ENCODE data around the gene GTF2A1L. TPM values are rescaled to one million over a fixed set of nuclear protein-coding genes. Genes with fewer than 3 reads are reported as not detected.

Gene GTF2A1L
- not detected for total RNA-seq

GRCh38 chr2:48617618-48618017, at the start of gene GTF2A1L:
Gene GTF2A1L (plus strand): TSS chr2:48617856. CDS start chr2:48617875, 19 bp downstream.
- Mint-ChIP-seq H3K27me3 (ENCODE audit: low read depth) (peaks cover 4% of the 10 kb centered on the region), H3K4me1 (ENCODE audit: low read depth) (no peaks in the 10 kb centered on the region), H3K4me3 (no peak within 1 kb of the TSS), H3K36me3 (ENCODE audit: insufficient read depth) (no peaks in the 10 kb centered on the region), H3K9me3 (no peaks in the 10 kb centered on the region)
- DNase-seq: no peak
- no peak for ATAC-seq

DNA sequence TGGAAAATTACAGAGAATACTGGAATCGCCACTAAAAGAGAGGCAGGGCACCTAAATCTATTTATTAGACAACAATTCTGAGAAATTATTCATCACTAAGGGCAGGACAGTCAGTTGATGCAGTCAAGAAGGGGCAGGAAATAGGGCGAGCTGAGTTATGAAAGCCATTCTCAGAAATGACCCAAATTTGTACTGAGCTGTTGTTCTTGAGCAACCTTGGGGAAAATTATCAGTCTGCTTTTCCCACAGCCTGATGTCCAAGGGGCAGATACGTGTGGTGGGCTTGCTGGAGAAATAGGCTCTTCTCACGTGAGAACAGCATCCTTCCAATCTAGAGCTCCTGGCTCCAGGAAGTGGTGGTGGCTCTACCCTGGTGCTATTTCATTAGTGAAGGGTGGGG, 49.1 kb upstream of the GTF2A1L start:
- no peak for DNase-seq
- Mint-ChIP-seq H3K4me1 (ENCODE audit: low read depth) (no peaks in the 10 kb centered on the region), H3K27me3 (ENCODE audit: low read depth) (peaks cover 2% of the 10 kb centered on the region), H3K36me3 (ENCODE audit: insufficient read depth) (no peaks in the 10 kb centered on the region), H3K4me3 (no peak overlapping the region), H3K9me3 (no peaks in the 10 kb centered on the region)
- ATAC-seq: no peak

DNA sequence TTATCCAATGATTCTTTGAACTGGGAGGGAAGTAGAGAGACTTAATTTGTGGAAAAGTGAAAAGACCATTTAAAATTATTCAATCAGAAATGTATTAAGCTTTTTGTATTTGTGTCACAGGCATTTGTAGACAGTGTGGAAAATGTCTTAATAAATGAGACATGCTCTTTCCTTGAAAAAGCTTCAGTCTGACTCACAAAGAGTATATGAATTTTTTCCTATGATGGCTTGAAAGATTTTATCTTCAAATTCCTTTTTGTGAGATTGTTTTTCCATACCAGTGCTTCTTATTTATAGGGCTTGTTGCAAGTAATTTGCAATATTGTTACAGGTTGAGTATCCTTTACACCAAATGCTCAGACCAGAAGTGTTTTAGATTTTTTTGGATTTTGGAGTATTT, 48.2 kb upstream of the GTF2A1L start:
- Mint-ChIP-seq H3K36me3 (ENCODE audit: insufficient read depth) (no peaks in the 10 kb centered on the region), H3K27me3 (ENCODE audit: low read depth) (peaks cover 2% of the 10 kb centered on the region), H3K4me3 (no peak overlapping the region), H3K9me3 (no peaks in the 10 kb centered on the region), H3K4me1 (ENCODE audit: low read depth) (peaks cover under 1% of the 10 kb centered on the region)
- ATAC-seq: no peak
- DNase-seq: no peak

DNA sequence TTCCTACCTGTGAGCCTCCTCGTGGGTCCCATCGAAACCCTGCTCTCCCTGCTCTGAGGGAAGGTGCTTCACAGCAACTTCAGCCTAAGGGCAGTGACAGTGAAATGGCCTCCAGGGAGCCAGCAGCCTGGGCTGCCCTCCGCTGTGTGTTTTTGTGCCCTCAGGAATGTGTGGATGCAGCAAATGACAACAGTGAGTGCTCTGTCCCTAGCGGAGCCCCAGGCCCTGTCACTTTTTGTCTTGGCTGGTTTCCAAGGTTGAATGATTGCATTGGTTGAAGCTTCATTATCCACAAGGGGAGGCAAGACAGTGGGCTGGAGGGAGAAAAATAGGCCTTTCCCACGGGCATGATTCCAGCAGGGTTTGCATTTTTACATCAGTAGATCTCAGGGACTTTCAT, 44.8 kb upstream of the GTF2A1L start:
- ATAC-seq (no peak), DNase-seq (no peak)
- Mint-ChIP-seq H3K36me3 (ENCODE audit: insufficient read depth) (no peaks in the 10 kb centered on the region), H3K4me1 (ENCODE audit: low read depth) (peaks cover 8% of the 10 kb centered on the region), H3K9me3 (no peaks in the 10 kb centered on the region), H3K4me3 (no peak overlapping the region), H3K27me3 (ENCODE audit: low read depth) (peaks cover 2% of the 10 kb centered on the region)

DNA sequence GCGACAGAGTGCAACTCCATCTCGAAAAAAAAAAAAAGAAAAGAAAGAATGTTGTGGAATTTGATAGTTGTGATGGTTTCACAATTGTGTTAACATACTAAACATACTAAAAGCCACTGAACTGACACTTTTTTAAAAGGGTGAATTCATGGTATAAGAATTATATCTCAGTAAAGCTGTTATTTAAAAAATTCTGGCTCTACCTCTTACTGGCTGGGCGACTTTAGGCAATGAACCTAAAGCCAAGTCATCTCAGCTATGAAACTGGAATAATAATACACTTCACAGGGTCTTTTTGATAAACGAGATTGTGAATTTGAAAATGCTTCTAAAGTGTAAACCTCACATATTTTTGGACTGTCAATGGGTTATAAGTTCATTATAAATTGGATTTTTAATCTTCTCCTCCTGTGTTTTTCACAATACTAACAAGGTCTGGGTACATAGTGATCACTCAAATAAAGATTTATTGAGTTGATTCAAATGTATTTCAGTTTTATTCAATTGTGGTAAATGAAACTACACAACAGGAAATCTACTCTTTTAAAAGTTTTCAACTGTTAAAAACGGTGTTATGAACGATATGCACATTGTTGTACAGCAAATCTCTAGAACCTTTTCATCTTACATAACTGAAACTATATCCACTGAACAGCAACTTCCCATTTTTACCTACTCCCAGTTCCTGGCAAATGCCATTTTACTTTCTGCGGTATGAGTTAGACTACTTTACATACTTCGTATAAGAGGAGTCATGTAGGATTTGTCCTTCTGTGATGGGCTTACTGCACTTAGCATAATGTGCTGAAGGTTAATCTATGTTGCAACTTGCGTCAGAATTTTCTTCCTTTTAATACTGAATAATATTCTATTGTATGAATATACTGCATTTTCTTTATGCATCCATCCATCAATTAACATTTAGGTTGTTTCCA, 43.0 kb upstream of the GTF2A1L start:
- Mint-ChIP-seq H3K4me1 (ENCODE audit: low read depth) (peaks cover 8% of the 10 kb centered on the region), H3K27me3 (ENCODE audit: low read depth) (no peaks in the 10 kb centered on the region), H3K36me3 (ENCODE audit: insufficient read depth) (no peaks in the 10 kb centered on the region), H3K9me3 (no peaks in the 10 kb centered on the region), H3K4me3 (no peak overlapping the region)
- DNase-seq (no peak), ATAC-seq (no peak)

GRCh38 chr2:48578313-48578712, 39.3 kb upstream of the GTF2A1L start:
- H3K4me1 Mint-ChIP-seq (ENCODE audit: low read depth): peaks cover 8% of the 10 kb centered on the region
- no peak for ATAC-seq
- no peak overlapping the region for H3K4me3 Mint-ChIP-seq
- H3K9me3 Mint-ChIP-seq: no peaks in the 10 kb centered on the region
- DNase-seq: no peak
- H3K27me3 Mint-ChIP-seq (ENCODE audit: low read depth): peaks cover 2% of the 10 kb centered on the region
- no peaks in the 10 kb centered on the region for H3K36me3 Mint-ChIP-seq (ENCODE audit: insufficient read depth)

DNA sequence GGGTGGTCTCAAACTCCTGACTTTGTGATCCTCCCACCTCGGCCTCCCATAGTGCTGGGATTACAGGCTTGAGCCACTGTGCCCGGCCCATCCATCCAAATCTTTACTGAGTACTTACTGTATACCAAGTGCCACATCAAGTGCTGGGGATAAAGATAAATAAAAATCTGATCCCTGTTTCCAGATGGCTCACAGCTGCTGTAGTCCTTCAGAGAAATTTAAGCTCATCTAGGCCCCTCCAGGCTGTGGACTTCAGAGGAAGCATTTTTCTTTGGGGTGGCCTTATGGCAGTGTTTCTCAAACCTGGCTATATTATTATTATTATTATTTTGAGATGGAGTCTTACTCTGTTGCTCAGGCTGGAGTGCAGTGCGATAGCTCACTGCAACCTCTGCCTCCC, 33.7 kb upstream of the GTF2A1L start:
- peaks cover 2% of the 10 kb centered on the region for H3K27me3 Mint-ChIP-seq (ENCODE audit: low read depth)

DNA sequence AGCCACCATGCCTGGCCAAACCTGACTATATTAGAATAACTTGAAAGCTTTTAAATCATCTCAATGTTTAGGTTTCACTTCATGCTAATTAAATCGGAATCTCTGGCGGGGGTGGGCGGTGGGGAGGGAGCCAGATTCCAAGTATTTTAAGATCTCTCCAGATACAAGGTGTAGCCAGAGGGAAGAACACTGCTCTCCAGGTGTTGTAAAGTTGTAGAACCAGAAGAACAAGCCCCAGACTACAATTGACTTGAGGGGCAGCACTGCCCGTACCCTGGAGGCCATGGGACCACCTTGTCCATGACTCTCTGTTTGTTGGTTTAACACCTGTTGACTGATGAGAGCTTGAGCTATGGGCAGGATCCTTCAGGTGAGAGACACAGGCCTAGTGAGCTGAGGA, 33.1 kb upstream of the GTF2A1L start:
- no peak for DNase-seq
- Mint-ChIP-seq H3K4me1 (ENCODE audit: low read depth) (peaks cover 3% of the 10 kb centered on the region), H3K27me3 (ENCODE audit: low read depth) (peaks cover 2% of the 10 kb centered on the region), H3K36me3 (ENCODE audit: insufficient read depth) (no peaks in the 10 kb centered on the region), H3K9me3 (no peaks in the 10 kb centered on the region), H3K4me3 (no peak overlapping the region)
- no peak for ATAC-seq

More for the DNA sequence above, 33.7 kb upstream of the GTF2A1L start:
- ATAC-seq: no peak
- H3K9me3 Mint-ChIP-seq: no peaks in the 10 kb centered on the region
- H3K36me3 Mint-ChIP-seq (ENCODE audit: insufficient read depth): no peaks in the 10 kb centered on the region
- no peak overlapping the region for H3K4me3 Mint-ChIP-seq
- no peak for DNase-seq
- H3K4me1 Mint-ChIP-seq (ENCODE audit: low read depth): peaks cover under 1% of the 10 kb centered on the region

DNA sequence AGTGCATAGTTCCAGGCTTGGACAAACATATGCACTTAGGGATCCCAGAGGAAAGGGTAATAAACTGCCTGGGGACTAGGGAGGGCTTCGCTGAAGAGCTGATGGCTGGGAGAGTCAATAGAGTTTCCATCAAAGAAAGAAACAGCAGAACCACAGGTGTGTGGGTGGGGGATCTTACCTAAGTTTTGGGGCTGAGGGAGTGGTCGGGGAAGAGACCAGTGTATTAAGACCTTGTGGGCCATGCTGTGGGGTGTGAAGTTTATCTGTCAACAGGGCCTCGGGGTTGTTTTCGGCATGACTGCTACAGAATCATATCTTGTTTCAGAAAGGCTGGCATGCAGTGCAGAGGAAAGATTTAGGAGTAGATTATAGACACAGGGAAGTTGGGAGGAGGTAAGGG, 31.2 kb upstream of the GTF2A1L start:
- H3K4me1 Mint-ChIP-seq (ENCODE audit: low read depth): peaks cover 3% of the 10 kb centered on the region
- no peaks in the 10 kb centered on the region for H3K27me3 Mint-ChIP-seq (ENCODE audit: low read depth)
- H3K36me3 Mint-ChIP-seq (ENCODE audit: insufficient read depth): no peaks in the 10 kb centered on the region
- H3K9me3 Mint-ChIP-seq: no peaks in the 10 kb centered on the region
- H3K4me3 Mint-ChIP-seq: no peak overlapping the region
- DNase-seq (no peak), ATAC-seq (no peak)

- H3K9me3 Mint-ChIP-seq: no peaks in the 10 kb centered on the region
- ATAC-seq (no peak), DNase-seq (no peak)
- H3K4me1 Mint-ChIP-seq (ENCODE audit: low read depth): peaks cover 3% of the 10 kb centered on the region
- no peaks in the 10 kb centered on the region for H3K36me3 Mint-ChIP-seq (ENCODE audit: insufficient read depth)
- H3K27me3 Mint-ChIP-seq (ENCODE audit: low read depth): no peaks in the 10 kb centered on the region
- H3K4me3 Mint-ChIP-seq: no peak overlapping the region
These were observed 30.1 kb upstream of the GTF2A1L start for GRCh38 chr2:48587560-48587959.

DNA sequence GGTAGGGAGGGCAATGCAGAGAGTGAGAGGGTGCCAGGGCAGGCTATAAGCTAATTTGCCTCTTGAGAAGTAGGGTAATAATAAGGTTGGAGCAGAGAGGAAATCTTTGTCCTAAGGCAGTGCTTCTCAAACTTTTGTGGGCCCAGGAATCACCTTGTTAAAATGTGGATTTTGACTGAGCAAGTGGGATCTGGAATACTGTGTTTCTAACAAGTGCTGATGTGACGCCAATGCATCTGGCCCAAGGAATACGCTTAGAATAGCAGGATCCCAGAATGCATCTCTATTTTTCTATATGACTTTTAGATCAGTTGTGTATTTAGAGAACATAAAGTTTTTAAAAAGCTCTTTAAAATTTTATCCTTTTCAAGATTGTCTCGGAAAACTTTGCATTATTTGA, 29.7 kb upstream of the GTF2A1L start:
- Mint-ChIP-seq H3K27me3 (ENCODE audit: low read depth) (no peaks in the 10 kb centered on the region), H3K4me3 (no peak overlapping the region), H3K36me3 (ENCODE audit: insufficient read depth) (no peaks in the 10 kb centered on the region), H3K4me1 (ENCODE audit: low read depth) (peaks cover 3% of the 10 kb centered on the region), H3K9me3 (no peaks in the 10 kb centered on the region)
- ATAC-seq (no peak), DNase-seq (no peak)

GRCh38 chr2:48588745-48589144, 28.9 kb upstream of the GTF2A1L start:
- H3K4me1 Mint-ChIP-seq (ENCODE audit: low read depth): peaks cover 3% of the 10 kb centered on the region
- no peak overlapping the region for H3K4me3 Mint-ChIP-seq

GRCh38 chr2:48589170-48589767, 28.4 kb upstream of the GTF2A1L start:
- H3K4me3 Mint-ChIP-seq: no peak overlapping the region
- DNase-seq (no peak), ATAC-seq (no peak)
- peaks cover 3% of the 10 kb centered on the region for H3K4me1 Mint-ChIP-seq (ENCODE audit: low read depth)
- no peaks in the 10 kb centered on the region for H3K36me3 Mint-ChIP-seq (ENCODE audit: insufficient read depth)
- H3K9me3 Mint-ChIP-seq: no peaks in the 10 kb centered on the region
- H3K27me3 Mint-ChIP-seq (ENCODE audit: low read depth): no peaks in the 10 kb centered on the region

More at GRCh38 chr2:48588745-48589144, 28.9 kb upstream of the GTF2A1L start:
- Mint-ChIP-seq H3K9me3 (no peaks in the 10 kb centered on the region), H3K27me3 (ENCODE audit: low read depth) (no peaks in the 10 kb centered on the region), H3K36me3 (ENCODE audit: insufficient read depth) (no peaks in the 10 kb centered on the region)
- ATAC-seq (no peak), DNase-seq (no peak)

- no peak for DNase-seq
- no peaks in the 10 kb centered on the region for H3K9me3 Mint-ChIP-seq
- no peak for ATAC-seq
- no peaks in the 10 kb centered on the region for H3K36me3 Mint-ChIP-seq (ENCODE audit: insufficient read depth)
- H3K4me1 Mint-ChIP-seq (ENCODE audit: low read depth): peaks cover 3% of the 10 kb centered on the region
- no peaks in the 10 kb centered on the region for H3K27me3 Mint-ChIP-seq (ENCODE audit: low read depth)
- no peak overlapping the region for H3K4me3 Mint-ChIP-seq
These were observed 27.6 kb upstream of the GTF2A1L start for GRCh38 chr2:48590017-48590416.

DNA sequence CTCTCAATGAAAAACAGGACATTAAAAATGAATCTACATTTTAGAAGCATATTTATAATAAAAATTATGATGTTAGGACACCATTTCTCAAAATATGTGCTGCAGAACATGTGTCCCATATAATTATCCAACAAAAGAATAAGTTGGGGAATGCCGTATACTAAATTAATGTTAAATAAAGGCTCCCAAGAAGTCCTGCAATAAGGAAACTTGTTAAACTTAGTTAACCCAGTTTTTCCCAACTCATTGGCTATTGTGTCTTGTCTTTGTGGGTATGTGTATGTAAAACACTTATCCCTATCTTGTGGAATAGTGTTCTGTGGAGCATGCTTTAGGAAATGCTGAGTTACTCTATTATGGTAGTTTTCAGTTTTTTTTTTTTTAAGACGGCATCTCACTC, 25.6 kb upstream of the GTF2A1L start:
- H3K4me1 Mint-ChIP-seq (ENCODE audit: low read depth): peaks cover 3% of the 10 kb centered on the region
- ATAC-seq (no peak), DNase-seq (no peak)
- H3K27me3 Mint-ChIP-seq (ENCODE audit: low read depth): no peaks in the 10 kb centered on the region
- no peaks in the 10 kb centered on the region for H3K9me3 Mint-ChIP-seq
- H3K36me3 Mint-ChIP-seq (ENCODE audit: insufficient read depth): no peaks in the 10 kb centered on the region
- H3K4me3 Mint-ChIP-seq: no peak overlapping the region
